ENCODE results near the gene HSPA1B. TPM values are rescaled to one million over a fixed set of nuclear protein-coding genes. Genes with fewer than 3 reads are reported as not detected.

Gene HSPA1B
- total RNA-seq, 2 experiments from 2014 or later = 54.6 to 61.1 TPM

Other genes with a start within 250 kb of the HSPA1B start
- gene LTB, start 245.3 kb upstream of the HSPA1B start, total RNA-seq = 10 to 100 TPM; 44.9 to 73.3 TPM
- gene LST1, start 241.5 kb upstream of the HSPA1B start, total RNA-seq = 10 to 100 TPM in 1 of 2 experiments, 1 to 10 TPM in 1; 9.1 to 11.1 TPM
- gene NCR3, start 234.7 kb upstream of the HSPA1B start, total RNA-seq = 1 to 10 TPM; 5.4 to 6.6 TPM
- gene AIF1, start 212.5 kb upstream of the HSPA1B start, total RNA-seq = 10 to 100 TPM; 89.2 to 96.1 TPM
- 100 to 1,000 TPM; 255 to 280 TPM for gene PRRC2A, start 207.0 kb upstream of the HSPA1B start, total RNA-seq
- 100 to 1,000 TPM; 334 to 339 TPM for gene BAG6, start 175.1 kb upstream of the HSPA1B start, total RNA-seq
- 1 to 10 TPM; 3.4 to 4.0 TPM for gene APOM, start 171.8 kb upstream of the HSPA1B start, total RNA-seq
- 10 to 100 TPM; 10.1 to 11.7 TPM for gene C6orf47, start 167.0 kb upstream of the HSPA1B start, total RNA-seq
- 10 to 100 TPM; 35.2 to 42.8 TPM for gene GPANK1, start 162.7 kb upstream of the HSPA1B start, total RNA-seq
- gene CSNK2B, start 161.7 kb upstream of the HSPA1B start, total RNA-seq = 100 to 1,000 TPM; 239 to 346 TPM
- gene LY6G5B, start 157.8 kb upstream of the HSPA1B start, total RNA-seq = 10 to 100 TPM; 11.3 to 15.5 TPM
- gene LY6G5C, start 146.7 kb upstream of the HSPA1B start, total RNA-seq = 1 to 10 TPM; 1.2 to 1.5 TPM
- 10 to 100 TPM; 20.9 to 25.1 TPM for gene ABHD16A, start 124.4 kb upstream of the HSPA1B start, total RNA-seq
- not detected for gene LY6G6F, start 120.9 kb upstream of the HSPA1B start, total RNA-seq
- not detected for gene LY6G6D, start 112.4 kb upstream of the HSPA1B start, total RNA-seq
- gene LY6G6C, start 106.0 kb upstream of the HSPA1B start, total RNA-seq = not detected
- gene MPIG6B, start 104.4 kb upstream of the HSPA1B start, total RNA-seq = not detected
- gene DDAH2, start 98.4 kb upstream of the HSPA1B start, total RNA-seq = 1 to 10 TPM; 4.4 to 5.6 TPM
- gene CLIC1, start 91.2 kb upstream of the HSPA1B start, total RNA-seq = 100 to 1,000 TPM; 357 to 438 TPM
- gene MSH5, start 87.7 kb upstream of the HSPA1B start, total RNA-seq = 100 to 1,000 TPM in 1 of 2 experiments, 10 to 100 TPM in 1; 92.1 to 126 TPM
- gene SAPCD1, start 65.1 kb upstream of the HSPA1B start, total RNA-seq = 10 to 100 TPM; 12.2 to 13.2 TPM
- 1 to 10 TPM; 1.4 to 1.5 TPM for gene VWA7, start 50.4 kb upstream of the HSPA1B start, total RNA-seq
- 100 to 1,000 TPM; 147 to 169 TPM for gene VARS1, start 32.0 kb upstream of the HSPA1B start, total RNA-seq
- 100 to 1,000 TPM; 112 to 124 TPM for gene LSM2, start 20.8 kb upstream of the HSPA1B start, total RNA-seq
- 1 to 10 TPM; 1.9 to 2.2 TPM for gene HSPA1L, start 12.5 kb upstream of the HSPA1B start, total RNA-seq
- gene HSPA1A, start 12.2 kb upstream of the HSPA1B start, total RNA-seq = 10 to 100 TPM; 56.1 to 64.7 TPM
- gene NEU1, start 35.1 kb downstream of the HSPA1B start, total RNA-seq = 10 to 100 TPM; 11.6 to 11.8 TPM
- gene SLC44A4, start 51.3 kb downstream of the HSPA1B start, total RNA-seq = under 1 TPM; 0.19 to 0.27 TPM
- gene EHMT2, start 70.0 kb downstream of the HSPA1B start, total RNA-seq = 10 to 100 TPM; 50.1 to 60.4 TPM
- 1 to 10 TPM; 1.9 to 2.4 TPM for gene ZBTB12, start 74.3 kb downstream of the HSPA1B start, total RNA-seq
- 1 to 10 TPM in 1 of 2 experiments, under 1 TPM in 1; 0.96 to 1.5 TPM for gene C2, start 100.0 kb downstream of the HSPA1B start, total RNA-seq
- under 1 TPM; 0.69 to 0.96 TPM for gene CFB, start 118.4 kb downstream of the HSPA1B start, total RNA-seq
- gene NELFE, start 131.2 kb downstream of the HSPA1B start, total RNA-seq = 10 to 100 TPM; 74.3 to 95.1 TPM
- 100 to 1,000 TPM in 1 of 2 experiments, 10 to 100 TPM in 1; 90.2 to 104 TPM for gene SKIC2, start 131.4 kb downstream of the HSPA1B start, total RNA-seq
- gene DXO, start 144.4 kb downstream of the HSPA1B start, total RNA-seq = 10 to 100 TPM; 12.6 to 13.9 TPM
- 1 to 10 TPM; 3.4 to 3.9 TPM for gene C4A, start 154.3 kb downstream of the HSPA1B start, total RNA-seq
- gene C4B, start 187.1 kb downstream of the HSPA1B start, total RNA-seq = 1 to 10 TPM; 2.8 to 2.9 TPM
- under 1 TPM in 1 of 2 experiments, not detected in 1; 0.47 TPM for gene CYP21A2, start 210.7 kb downstream of the HSPA1B start, total RNA-seq